Lower lobe of right lung (tissue), 2 donors: Measurements from ENCODE around the gene ASCL3. TPM values are rescaled to one million over a fixed set of nuclear protein-coding genes. Genes with fewer than 3 reads are reported as not detected.
"Not testable (repeated sequence)": the region's sequence is repeated elsewhere in the genome, so short reads cannot be mapped to it uniquely, and the experiment has no call there.

Source experiments
- ATAC-seq, 2 donors: fragments of 200-7000 bp; cut with Tn5 transposase; one replicate each; pipeline ENCODE4 v1.9.1; 2020 to 2022; ENCODE audit warnings: mild to moderate bottlenecking in 2 of 2, moderate library complexity in 2 of 2
- DNase-seq: peaks from one replicate; pipeline ENCODE4 v3.0.0-alpha.2; 2020
- H3K27ac ChIP-seq: fragments of 200-600 bp; one replicate; pipeline ENCODE4 v1.8.0; 2022
- H3K27me3 ChIP-seq: fragments of 200-600 bp; one replicate; pipeline ENCODE4 v1.8.0; 2022; ENCODE audit warnings: low read depth
- H3K36me3 ChIP-seq: fragments of 200-600 bp; one replicate; pipeline ENCODE4 v1.8.0; 2022; ENCODE audit warnings: mild to moderate bottlenecking
- H3K4me1 ChIP-seq: fragments of 200-600 bp; one replicate; pipeline ENCODE4 v1.8.0; 2022
- H3K4me3 ChIP-seq: fragments of 200-600 bp; one replicate; pipeline ENCODE4 v1.8.0; 2022; ENCODE audit warnings: mild to moderate bottlenecking
- H3K9me3 ChIP-seq: fragments of 200-600 bp; one replicate; pipeline ENCODE4 v1.8.0; 2022
- CTCF ChIP-seq: fragments of 200-600 bp; IDR thresholded peaks from one replicate; pipeline ENCODE4 v1.8.0; 2022; ENCODE audit warnings: antibody characterized with exemption, mild to moderate bottlenecking
- intact Hi-C: fragments of 100-400 bp; cut with DNase I; formaldehyde crosslinking; loops from one replicate; pipeline ENCODE4 v1.11.0; 2022
- long read RNA-seq: library from polyadenylated mRNA; unstranded; transcript quantifications from one replicate; pipeline ENCODE4 v2.0.0, GENCODE V29; 2021
- total RNA-seq: library from RNA; stranded (reverse); fragmentation: NEBNext Ultra II Directional; extraction: Animal tissue kit (Norgen Biotek cat#: 25700); gene quantifications from one replicate; pipeline ENCODE4 v1.2.1, GENCODE V29; 2021
- donor health status: DM: no; HTN: yes; CAD: no; lungs with severe emphysema.

The ASCL3 gene
- total RNA-seq = not detected
- long read RNA-seq, partial matches to known transcripts = 0 of 1 reads
- long read RNA-seq, other reads (novel, unspliced or antisense) = 0 of 1 reads

GRCh38 chr11:8942518-8943066 is at the start of gene ASCL3:
TSS of gene ASCL3 (minus strand) at chr11:8943016. CDS start at chr11:8938161, 4,855 bp downstream.
- Histone ChIP-seq H3K4me3 (no peak within 1 kb of the TSS), H3K27me3 (no peaks in the 10 kb centered on the region), H3K27ac (no peak within 1 kb of the TSS), H3K9me3 (no peaks in the 10 kb centered on the region), H3K36me3 (peaks cover 9% of the 10 kb centered on the region), H3K4me1 (no peaks in the 10 kb centered on the region)
- no peak for DNase-seq
- no peak for ATAC-seq
- intact Hi-C loops = no loop called here
- TF ChIP-seq CTCF = no peak

- intact Hi-C loops = no loop called here
- TF ChIP-seq CTCF = no peak
- Histone ChIP-seq H3K9me3 (no peaks in the 10 kb centered on the region), H3K27me3 (no peaks in the 10 kb centered on the region), H3K4me1 (peaks cover 7% of the 10 kb centered on the region), H3K36me3 (no peaks in the 10 kb centered on the region), H3K4me3 (no peak overlapping the region), H3K27ac (no peak overlapping the region)
- no peak for ATAC-seq
- DNase-seq = no peak
Measured at GRCh38 chr11:8989453-8989852, 46.6 kb upstream of the ASCL3 start.

GRCh38 chr11:8988329-8989234 is 45.8 kb upstream of the ASCL3 start:
- DNase-seq (no peak), ATAC-seq (no peak)
- no peaks in the 10 kb centered on the region for H3K36me3 ChIP-seq
- no peak for TF ChIP-seq CTCF
- H3K4me1 ChIP-seq = peaks cover 7% of the 10 kb centered on the region
- no peak overlapping the region for H3K4me3 ChIP-seq
- intact Hi-C loops = no loop called here
- H3K9me3 ChIP-seq = no peaks in the 10 kb centered on the region
- H3K27ac ChIP-seq = no peak overlapping the region
- H3K27me3 ChIP-seq = no peaks in the 10 kb centered on the region

- intact Hi-C loops = no loop called here
- Histone ChIP-seq H3K27ac (no peak overlapping the region), H3K36me3 (no peaks in the 10 kb centered on the region), H3K4me3 (no peak overlapping the region), H3K4me1 (peaks cover 7% of the 10 kb centered on the region), H3K27me3 (no peaks in the 10 kb centered on the region), H3K9me3 (no peaks in the 10 kb centered on the region)
- TF ChIP-seq CTCF = no peak
- ATAC-seq (no peak), DNase-seq (no peak)
Measured at GRCh38 chr11:8987446-8987845, 44.6 kb upstream of the ASCL3 start.

GRCh38 chr11:8986772-8987171 is 44.0 kb upstream of the ASCL3 start:
- H3K27ac ChIP-seq, ATAC-seq, DNase-seq, H3K4me1 ChIP-seq, H3K36me3 ChIP-seq, intact Hi-C loops, H3K9me3 ChIP-seq, H3K4me3 ChIP-seq, H3K27me3 ChIP-seq: not testable (repeated sequence)

- no peak for ATAC-seq
- intact Hi-C loops = no loop called here
- H3K9me3 ChIP-seq = no peaks in the 10 kb centered on the region
- H3K27ac ChIP-seq = no peak overlapping the region
- DNase-seq = no peak
- no peaks in the 10 kb centered on the region for H3K36me3 ChIP-seq
- no peak for TF ChIP-seq CTCF
- no peaks in the 10 kb centered on the region for H3K27me3 ChIP-seq
- H3K4me3 ChIP-seq = no peak overlapping the region
- peaks cover 7% of the 10 kb centered on the region for H3K4me1 ChIP-seq
Measured at GRCh38 chr11:8985462-8985861, 42.6 kb upstream of the ASCL3 start.
